Ramos (cell line): ENCODE results near the gene SPTA1.

Source experiments
- in situ Hi-C: fragments of 300-500 bp; cut with MboI; formaldehyde crosslinking; loops from one replicate; pipeline ENCODE4 v1.14.3; 2022; ENCODE audit warnings: low sequenced_read_pairs; ENCODE audit not compliant: unreplicated experiment

The SPTA1 gene

GRCh38 chr1:158583962-158584361, 102.6 kb downstream of the SPTA1 start:
- in situ Hi-C loops = no loop called here

GRCh38 chr1:158579733-158580132, 106.8 kb downstream of the SPTA1 start, which contains the start of gene OR10X1:
Gene OR10X1 (minus strand): TSS chr1:158579899. CDS start chr1:158579899, 0 bp downstream.
- in situ Hi-C loops = no loop called here

GRCh38 chr1:158577561-158577960, 109.0 kb downstream of the SPTA1 start:
- in situ Hi-C loops = no loop called here

GRCh38 chr1:158572226-158572625, 114.3 kb downstream of the SPTA1 start:
- in situ Hi-C loops = no loop called here

GRCh38 chr1:158570480-158570879, 116.0 kb downstream of the SPTA1 start, which contains the start of gene OR6P1:
Gene OR6P1 (minus strand): TSS chr1:158570580. CDS start chr1:158563604, 6,976 bp downstream.
- in situ Hi-C loops = no loop called here

GRCh38 chr1:158564608-158565007, 121.9 kb downstream of the SPTA1 start:
- in situ Hi-C loops = no loop called here

GRCh38 chr1:158563853-158564252, 122.7 kb downstream of the SPTA1 start:
- in situ Hi-C loops = no loop called here
